GM19043 (cell line): ENCODE results near the gene ADIRF.
"Not testable (repeated sequence)": the region's sequence is repeated elsewhere in the genome, so short reads cannot be mapped to it uniquely, and the experiment has no call there.

ENCODE experiments used
- ATAC-seq: cut with Tn5 transposase; IDR thresholded peaks from one replicate; pipeline ENCODE4 v1.9.1; 2021; ENCODE audit warnings: low read depth; ENCODE audit not compliant: unreplicated experiment

The ADIRF gene

GRCh38 chr10:86968271-86968993 is at the start of gene ADIRF:
Gene ADIRF (plus strand): TSS chr10:86968482. CDS start chr10:86968545, 63 bp downstream.
- ATAC-seq, result no peak

GRCh38 chr10:86922553-86922961 is 45.7 kb upstream of the ADIRF start:
- no peak for ATAC-seq

- no peak for ATAC-seq
Observed at GRCh38 chr10:86929468-86930380, 38.6 kb upstream of the ADIRF start.

- no peak for ATAC-seq
Observed at GRCh38 chr10:86931872-86932271, 36.4 kb upstream of the ADIRF start.

- no peak for ATAC-seq
Observed at GRCh38 chr10:86932674-86933073, 35.6 kb upstream of the ADIRF start.

GRCh38 chr10:86934162-86934711 is 34.0 kb upstream of the ADIRF start:
- not testable (repeated sequence) for ATAC-seq

- ATAC-seq, result no peak
Observed at GRCh38 chr10:86936661-86937501, 31.4 kb upstream of the ADIRF start.

GRCh38 chr10:86937502-86938154 is 30.7 kb upstream of the ADIRF start:
- ATAC-seq, result no peak

- ATAC-seq, result no peak
Observed at GRCh38 chr10:86938260-86938659, 30.0 kb upstream of the ADIRF start.

GRCh38 chr10:86940076-86940475 is 28.2 kb upstream of the ADIRF start:
- ATAC-seq, result not testable (repeated sequence)

- no peak for ATAC-seq
Observed at GRCh38 chr10:86940677-86941076, 27.6 kb upstream of the ADIRF start.

GRCh38 chr10:86941426-86941825 is 26.9 kb upstream of the ADIRF start:
- ATAC-seq, result no peak

- no peak for ATAC-seq
Observed at GRCh38 chr10:86941991-86942421, 26.3 kb upstream of the ADIRF start.

GRCh38 chr10:86942441-86943315 is 25.6 kb upstream of the ADIRF start:
- no peak for ATAC-seq

- ATAC-seq, result no peak
Observed at GRCh38 chr10:86943316-86944030, 24.8 kb upstream of the ADIRF start.

GRCh38 chr10:86944031-86944419 is 24.3 kb upstream of the ADIRF start:
- no peak for ATAC-seq

- no peak for ATAC-seq
Observed at GRCh38 chr10:86944471-86944870, 23.8 kb upstream of the ADIRF start.

- ATAC-seq, result no peak
Observed at GRCh38 chr10:86944907-86945306, 23.4 kb upstream of the ADIRF start.
